OCI-LY1 (cell line): ENCODE results near the gene DNAJA3.

Experiments used
- CTCF ChIP-seq: fragments of 200-600 bp; sonication (generic), shearing (Covaris generic); IDR thresholded peaks from 2 replicates; pipeline ENCODE4 v1.5.1; 2017; ENCODE audit warnings: mild to moderate bottlenecking, antibody characterized with exemption, low read length, moderate library complexity, mixed read lengths
- EZH2 ChIP-seq: fragments of 200-600 bp; sonication (generic), shearing (Covaris generic); IDR thresholded peaks from 2 replicates; pipeline ENCODE4 v1.8.0; 2017; ENCODE audit warnings: borderline replicate concordance, mixed run types, mild to moderate bottlenecking, antibody characterized with exemption, low read length, moderate library complexity, mixed read lengths

GRCh38 chr16:4390266-4391260, 35.1 kb upstream of the DNAJA3 start:
- TF ChIP-seq EZH2, result no peak
- TF ChIP-seq CTCF, result no peak
